HPDE6-E6E7 (cell line): ENCODE measurements around the gene ACOX2.
A peak's percentile ranks its signal among the peaks of the same experiment; 100 is the strongest.

Experiments used
- DNase-seq: peaks from one replicate; pipeline ENCODE4 v3.0.0; 2011; ENCODE audit warnings: missing footprints; ENCODE audit errors: extremely low spot score

ACOX2 gene

GRCh38 chr3:58507356-58508078 is 29.5 kb downstream of the ACOX2 start:
- no peak for DNase-seq

GRCh38 chr3:58502872-58503271 is 34.1 kb downstream of the ACOX2 start:
- DNase-seq, result no peak

GRCh38 chr3:58497097-58497496 is 39.9 kb downstream of the ACOX2 start:
- DNase-seq, result no peak

- no peak for DNase-seq
Observed at GRCh38 chr3:58496206-58496857, 40.7 kb downstream of the ACOX2 start.

- no peak for DNase-seq
Observed at GRCh38 chr3:58495101-58495500, 41.9 kb downstream of the ACOX2 start.

GRCh38 chr3:58494107-58494506 is 42.9 kb downstream of the ACOX2 start:
- no peak for DNase-seq

- DNase-seq, result no peak
Observed at GRCh38 chr3:58492494-58492905, 44.5 kb downstream of the ACOX2 start.

GRCh38 chr3:58491506-58492402 is 45.2 kb downstream of the ACOX2 start, which contains the start of gene KCTD6:
Gene KCTD6, plus strand, starts transcription at chr3:58492096. Its CDS starts 6,660 bp downstream, at chr3:58498756.
- DNase-seq, result peak; percentile 40

GRCh38 chr3:58490860-58491501 is 46.0 kb downstream of the ACOX2 start:
- DNase-seq, result no peak

- no peak for DNase-seq
Observed at GRCh38 chr3:58488967-58489366, 48.0 kb downstream of the ACOX2 start.

- DNase-seq, result no peak
Observed at GRCh38 chr3:58487140-58487886, 49.7 kb downstream of the ACOX2 start.

- no peak for DNase-seq
Observed at GRCh38 chr3:58485801-58486435, 51.1 kb downstream of the ACOX2 start.

- no peak for DNase-seq
Observed at GRCh38 chr3:58484722-58485069, 52.3 kb downstream of the ACOX2 start.

GRCh38 chr3:58484045-58484721 is 52.8 kb downstream of the ACOX2 start:
- no peak for DNase-seq

GRCh38 chr3:58482917-58483636 is 53.9 kb downstream of the ACOX2 start:
- DNase-seq, result no peak

- no peak for DNase-seq
Observed at GRCh38 chr3:58480309-58480708, 56.7 kb downstream of the ACOX2 start.

- no peak for DNase-seq
Observed at GRCh38 chr3:58478781-58479180, 58.2 kb downstream of the ACOX2 start.

GRCh38 chr3:58474967-58475578 is 61.9 kb downstream of the ACOX2 start:
- DNase-seq, result no peak

GRCh38 chr3:58474348-58474911 is 62.6 kb downstream of the ACOX2 start:
- no peak for DNase-seq
